ENCODE data around the gene CCDC33.

The CCDC33 gene

GRCh38 chr15:74208496-74208895, 27.6 kb upstream of the CCDC33 start:
- TF ChIP-seq, protein P1, sequence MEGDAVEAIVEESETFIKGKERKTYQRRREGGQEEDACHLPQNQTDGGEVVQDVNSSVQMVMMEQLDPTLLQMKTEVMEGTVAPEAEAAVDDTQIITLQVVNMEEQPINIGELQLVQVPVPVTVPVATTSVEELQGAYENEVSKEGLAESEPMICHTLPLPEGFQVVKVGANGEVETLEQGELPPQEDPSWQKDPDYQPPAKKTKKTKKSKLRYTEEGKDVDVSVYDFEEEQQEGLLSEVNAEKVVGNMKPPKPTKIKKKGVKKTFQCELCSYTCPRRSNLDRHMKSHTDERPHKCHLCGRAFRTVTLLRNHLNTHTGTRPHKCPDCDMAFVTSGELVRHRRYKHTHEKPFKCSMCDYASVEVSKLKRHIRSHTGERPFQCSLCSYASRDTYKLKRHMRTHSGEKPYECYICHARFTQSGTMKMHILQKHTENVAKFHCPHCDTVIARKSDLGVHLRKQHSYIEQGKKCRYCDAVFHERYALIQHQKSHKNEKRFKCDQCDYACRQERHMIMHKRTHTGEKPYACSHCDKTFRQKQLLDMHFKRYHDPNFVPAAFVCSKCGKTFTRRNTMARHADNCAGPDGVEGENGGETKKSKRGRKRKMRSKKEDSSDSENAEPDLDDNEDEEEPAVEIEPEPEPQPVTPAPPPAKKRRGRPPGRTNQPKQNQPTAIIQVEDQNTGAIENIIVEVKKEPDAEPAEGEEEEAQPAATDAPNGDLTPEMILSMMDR (conservative IDR thresholded peaks at IDR 0.05; ENCODE audit: control insufficient read depth, insufficient read depth, low read depth, low read length), result no peak
- DNase-seq (ENCODE audit: low read depth), result no peak

DNA sequence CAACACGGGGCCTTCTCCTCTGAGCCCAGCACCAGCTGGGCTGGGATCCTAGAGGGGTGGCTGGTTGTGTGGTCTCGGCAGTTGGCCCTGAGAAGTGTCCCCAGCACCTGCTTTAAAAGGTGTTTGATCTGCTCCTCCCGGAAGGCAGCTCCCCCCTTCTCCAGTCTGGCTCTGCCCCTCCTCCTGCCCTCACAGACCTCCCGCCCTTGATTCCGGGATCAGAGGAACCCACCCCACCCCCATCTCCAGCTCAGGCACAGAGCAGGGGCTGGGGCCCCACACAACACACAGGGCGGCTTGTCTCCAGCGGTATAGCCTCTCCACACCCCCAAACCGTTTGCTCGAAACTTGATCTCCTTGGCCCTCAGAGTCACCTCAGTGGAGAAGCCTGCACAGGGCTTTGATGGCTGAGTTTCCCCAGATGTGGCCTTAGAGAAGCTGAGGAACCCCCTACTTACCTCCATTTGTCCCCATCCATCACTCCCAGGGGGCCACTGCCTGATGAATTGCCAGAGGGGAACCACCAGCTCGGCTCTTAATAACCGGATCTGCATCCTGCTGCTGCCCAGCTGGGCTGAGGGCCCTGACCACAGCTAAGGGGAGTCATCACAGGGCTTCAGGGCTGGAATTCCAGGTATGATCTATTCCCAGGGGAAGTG, 27.1 kb upstream of the CCDC33 start:
- TF ChIP-seq, protein P1 (conservative IDR thresholded peaks at IDR 0.05; ENCODE audit: control insufficient read depth, insufficient read depth, low read depth, low read length), result no peak
- no peak for DNase-seq (ENCODE audit: low read depth)
- H3K4me3 ChIP-seq (ENCODE audit: control insufficient read depth, low read depth, low read length), result no peak overlapping the region

More at GRCh38 chr15:74208496-74208895, 27.6 kb upstream of the CCDC33 start:
- no peak overlapping the region for H3K4me3 ChIP-seq (ENCODE audit: control insufficient read depth, low read depth, low read length)

GRCh38 chr15:74209560-74209958, 26.6 kb upstream of the CCDC33 start:
- no peak for DNase-seq (ENCODE audit: low read depth)
- TF ChIP-seq, protein P1 (conservative IDR thresholded peaks at IDR 0.05; ENCODE audit: control insufficient read depth, insufficient read depth, low read depth, low read length), result no peak
- H3K4me3 ChIP-seq (ENCODE audit: control insufficient read depth, low read depth, low read length), result no peak overlapping the region

DNA sequence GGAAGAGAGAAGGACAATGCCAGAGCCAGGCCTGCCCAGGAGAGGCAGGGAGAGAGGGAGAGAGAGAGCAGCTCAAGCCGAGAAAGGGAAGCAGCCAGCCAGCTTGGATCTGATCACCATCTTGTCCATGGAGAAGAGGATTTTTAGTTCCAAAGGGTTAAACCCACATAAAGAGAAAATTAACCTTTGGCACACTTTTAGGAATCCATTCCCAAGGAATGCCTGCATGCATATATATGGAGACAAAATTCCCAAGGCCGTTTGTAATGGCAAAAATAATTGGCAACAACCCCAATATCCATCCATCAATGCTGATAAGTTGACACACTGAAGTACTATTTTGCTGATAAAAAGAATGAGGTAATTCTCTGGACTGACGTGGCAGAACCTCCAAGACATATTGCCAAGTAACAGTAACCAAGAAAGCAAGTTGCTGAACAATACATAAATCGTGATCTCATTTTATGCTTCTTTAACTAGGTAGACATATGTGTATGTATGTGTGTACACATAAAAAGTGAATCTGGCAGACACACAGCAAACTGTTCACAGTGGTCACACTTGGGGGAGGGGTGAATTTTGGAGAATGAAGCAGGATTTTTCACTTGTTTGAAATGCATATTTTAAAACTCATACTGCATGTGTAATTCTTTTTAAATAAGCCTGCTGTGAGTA, 26.0 kb upstream of the CCDC33 start:
- TF ChIP-seq, protein P1 (conservative IDR thresholded peaks at IDR 0.05; ENCODE audit: control insufficient read depth, insufficient read depth, low read depth, low read length), result no peak
- H3K4me3 ChIP-seq (ENCODE audit: control insufficient read depth, low read depth, low read length), result no peak overlapping the region
- DNase-seq (ENCODE audit: low read depth), result peak; percentile 67

- no peak for DNase-seq (ENCODE audit: low read depth)
- no peak overlapping the region for H3K4me3 ChIP-seq (ENCODE audit: control insufficient read depth, low read depth, low read length)
- TF ChIP-seq, protein P1 (conservative IDR thresholded peaks at IDR 0.05; ENCODE audit: control insufficient read depth, insufficient read depth, low read depth, low read length), result no peak
Observed at GRCh38 chr15:74210729-74211128, 25.4 kb upstream of the CCDC33 start.

DNA sequence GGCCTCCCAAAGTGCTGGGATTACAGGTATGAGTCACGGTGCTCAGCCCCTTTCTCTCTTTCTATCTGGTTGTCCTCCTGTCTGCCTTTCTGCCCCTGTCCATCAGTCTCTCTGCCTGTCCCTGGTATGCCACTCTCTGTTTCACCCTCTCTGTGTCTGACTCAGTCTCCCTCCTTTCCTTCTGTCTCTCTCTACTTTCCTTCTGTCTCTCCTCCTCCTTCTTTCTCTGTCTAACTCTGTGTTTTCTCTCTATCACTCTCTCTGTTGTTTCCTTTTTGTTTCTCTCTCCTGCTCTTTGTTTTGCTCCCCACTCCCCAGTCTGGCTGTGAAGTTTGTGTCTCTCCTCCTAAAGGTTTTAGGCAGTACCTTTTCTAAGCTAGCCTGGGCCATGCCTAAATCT, 24.5 kb upstream of the CCDC33 start:
- TF ChIP-seq, protein P1 (conservative IDR thresholded peaks at IDR 0.05; ENCODE audit: control insufficient read depth, insufficient read depth, low read depth, low read length), result no peak

More for the DNA sequence above, 24.5 kb upstream of the CCDC33 start:
- H3K4me3 ChIP-seq (ENCODE audit: control insufficient read depth, low read depth, low read length), result no peak overlapping the region
- no peak for DNase-seq (ENCODE audit: low read depth)
